Astrocyte (in vitro differentiated cells and primary cell): ENCODE data around the gene TRMT6.

ENCODE experiments used
- CTCF ChIP-seq: IDR thresholded peaks from 2 replicates; pipeline ENCODE4 v1.5.1; 2011; ENCODE audit warnings: low read depth, mild to moderate bottlenecking, inconsistent platforms, low read length, moderate library complexity; ENCODE audit not compliant: insufficient read depth
- EZH2 ChIP-seq: IDR thresholded peaks from 2 replicates; pipeline ENCODE4 v1.6.1; 2012; ENCODE audit warnings: mild to moderate bottlenecking, low read length, inconsistent platforms; ENCODE audit not compliant: insufficient read depth

- TF ChIP-seq CTCF (no peak), EZH2 (no peak)
These were observed 23.6 kb upstream of the TRMT6 start for GRCh38 chr20:5973971-5974370.
